HG03139 (cell line): ENCODE results near the gene USB1.
A peak's percentile ranks its signal among the peaks of the same experiment; 100 is the strongest.
"Not testable (repeated sequence)": the region's sequence is repeated elsewhere in the genome, so short reads cannot be mapped to it uniquely, and the experiment has no call there.

ENCODE experiments used
- ATAC-seq: cut with Tn5 transposase; IDR thresholded peaks from one replicate; pipeline ENCODE4 v1.9.1; 2021; ENCODE audit not compliant: unreplicated experiment

The USB1 gene

DNA sequence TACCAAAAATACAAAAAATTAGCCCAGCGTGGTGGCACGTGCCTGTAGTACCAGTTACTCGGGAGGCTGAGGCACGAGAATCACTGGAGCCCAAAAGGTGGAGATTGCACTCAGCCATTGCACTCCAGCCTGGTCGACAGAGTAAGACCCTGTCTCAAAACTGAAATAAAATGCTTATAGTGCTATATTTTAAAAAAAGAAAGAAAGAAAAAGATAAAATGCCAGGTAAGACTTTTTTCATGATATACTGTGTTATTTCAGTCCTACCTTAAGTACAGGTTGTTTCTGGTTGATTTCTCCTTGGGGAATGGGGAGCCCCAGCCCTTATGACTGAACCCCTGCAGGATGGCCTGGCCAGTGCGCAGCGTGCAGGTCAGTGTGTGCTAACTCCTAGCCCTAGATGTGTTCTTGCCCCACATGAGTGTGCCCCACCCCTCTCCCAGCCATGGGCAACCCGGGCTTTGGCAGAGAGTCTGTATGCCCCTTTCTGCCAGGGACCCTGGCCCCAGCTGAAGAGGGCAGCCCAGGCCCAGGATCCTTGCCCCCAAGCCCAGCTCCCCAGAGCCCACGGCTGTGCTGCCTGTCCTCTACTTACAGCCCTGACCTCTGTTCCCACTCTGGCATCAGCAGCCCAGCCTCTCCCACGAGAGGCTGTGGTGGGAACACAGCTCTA lies 31.6 kb upstream of the USB1 start:
- ATAC-seq: no peak

DNA sequence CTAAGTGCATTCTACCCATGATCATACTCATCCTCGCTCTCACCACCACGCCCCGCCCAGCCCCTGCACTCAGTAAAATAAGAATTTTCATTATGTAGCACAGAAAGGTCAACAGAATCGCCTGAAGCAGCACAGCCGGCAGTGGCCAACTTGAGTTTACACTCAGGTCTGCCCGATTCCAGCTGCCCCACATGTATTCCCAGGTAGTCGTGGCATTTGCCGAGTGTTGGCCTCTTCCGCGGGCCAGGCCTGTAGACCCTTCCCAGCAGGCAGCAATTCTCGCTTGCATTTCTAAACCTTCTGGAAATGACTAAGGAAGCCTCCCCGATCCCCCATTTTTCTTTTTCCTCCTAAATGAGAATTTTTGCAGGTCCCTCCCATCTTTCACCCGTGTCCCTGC lies 30.9 kb upstream of the USB1 start:
- ATAC-seq: no peak

DNA sequence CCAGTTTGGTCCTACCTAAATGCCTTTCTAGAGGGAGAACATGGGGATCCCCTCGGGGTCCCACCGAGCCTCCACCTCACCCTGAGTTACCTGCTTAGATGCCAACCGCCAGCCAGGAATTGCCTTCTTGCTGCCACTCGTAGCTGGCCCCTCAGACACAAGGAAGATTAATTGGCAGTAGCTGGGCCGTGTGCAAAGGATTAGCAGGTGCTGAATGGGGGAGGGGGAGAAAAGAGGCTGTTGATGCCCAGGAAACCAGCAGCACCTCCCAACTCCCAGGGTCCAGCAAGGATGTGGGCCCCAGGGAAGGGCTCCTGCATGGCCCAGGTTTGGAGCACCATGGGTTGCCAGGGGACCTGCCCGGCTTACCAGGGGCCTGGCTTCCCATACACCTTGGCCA lies 30.2 kb upstream of the USB1 start, which contains the start of gene CNGB1:
Gene CNGB1, minus strand, starts transcription at position 159 of the 400 bp plus-strand sequence. CDS start 3,842 bp downstream, outside the sequence.
- no peak for ATAC-seq

DNA sequence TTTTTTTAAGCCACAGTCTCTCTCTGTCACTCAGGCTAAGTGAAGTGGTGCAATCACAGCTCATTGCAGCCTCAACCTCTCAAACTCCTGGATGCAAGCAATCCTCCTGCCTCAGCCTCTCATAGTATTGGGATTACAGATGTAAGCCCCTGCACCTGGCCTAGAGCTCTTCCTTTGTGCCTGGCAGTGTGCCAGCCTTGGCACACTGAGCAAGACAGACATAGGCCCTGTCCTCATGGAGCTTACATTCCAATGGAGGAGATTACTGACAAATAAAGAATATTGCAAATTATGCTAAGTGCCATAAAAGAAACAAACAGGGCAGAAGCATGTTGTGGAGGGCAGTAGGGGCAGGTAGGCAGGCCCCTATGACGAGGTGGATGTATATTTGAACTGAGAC lies 29.4 kb upstream of the USB1 start:
- ATAC-seq: no peak

DNA sequence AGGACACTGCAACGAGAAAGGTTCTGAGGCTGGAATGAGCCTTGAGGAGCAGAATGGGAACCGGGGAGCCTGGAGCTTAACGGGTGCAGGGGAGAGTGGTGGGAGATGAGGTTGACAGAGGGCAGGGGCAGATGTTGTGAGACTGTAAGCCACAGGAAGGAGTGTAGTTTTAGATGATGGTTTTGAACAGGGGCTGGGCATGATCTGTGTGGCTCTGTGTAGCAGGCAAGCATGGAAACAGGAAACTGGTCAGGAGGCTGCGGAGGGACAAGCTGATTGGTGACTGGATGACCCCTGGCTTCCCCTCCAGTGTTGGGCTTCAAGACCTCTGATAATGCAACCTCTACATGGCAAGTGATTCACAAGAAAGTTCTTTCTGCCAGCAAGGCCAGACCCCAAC lies 28.9 kb upstream of the USB1 start:
- ATAC-seq: no peak

DNA sequence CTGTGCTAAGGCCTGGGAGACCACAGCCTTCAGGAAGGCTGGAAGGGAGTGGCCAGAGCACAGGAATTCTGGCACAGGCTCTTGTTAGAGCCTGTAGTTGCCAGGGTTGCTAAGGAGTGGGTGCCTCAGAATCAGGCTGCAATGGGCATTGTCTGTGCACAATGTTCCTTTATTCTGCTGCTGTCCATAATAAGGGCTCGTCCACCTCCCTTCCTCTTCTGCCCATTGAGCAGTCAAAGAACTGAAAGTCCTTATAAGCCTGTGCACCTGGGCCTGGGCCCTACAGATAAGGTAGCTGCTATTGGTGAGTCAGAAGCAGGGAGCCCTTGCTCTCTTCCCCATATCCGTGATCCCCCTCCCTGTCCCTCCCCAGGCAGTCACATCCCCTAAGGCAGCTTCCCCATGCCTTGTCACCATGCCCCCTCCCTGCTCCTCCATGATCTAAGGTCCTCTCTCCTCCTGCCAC lies 24.8 kb upstream of the USB1 start:
- no peak for ATAC-seq

DNA sequence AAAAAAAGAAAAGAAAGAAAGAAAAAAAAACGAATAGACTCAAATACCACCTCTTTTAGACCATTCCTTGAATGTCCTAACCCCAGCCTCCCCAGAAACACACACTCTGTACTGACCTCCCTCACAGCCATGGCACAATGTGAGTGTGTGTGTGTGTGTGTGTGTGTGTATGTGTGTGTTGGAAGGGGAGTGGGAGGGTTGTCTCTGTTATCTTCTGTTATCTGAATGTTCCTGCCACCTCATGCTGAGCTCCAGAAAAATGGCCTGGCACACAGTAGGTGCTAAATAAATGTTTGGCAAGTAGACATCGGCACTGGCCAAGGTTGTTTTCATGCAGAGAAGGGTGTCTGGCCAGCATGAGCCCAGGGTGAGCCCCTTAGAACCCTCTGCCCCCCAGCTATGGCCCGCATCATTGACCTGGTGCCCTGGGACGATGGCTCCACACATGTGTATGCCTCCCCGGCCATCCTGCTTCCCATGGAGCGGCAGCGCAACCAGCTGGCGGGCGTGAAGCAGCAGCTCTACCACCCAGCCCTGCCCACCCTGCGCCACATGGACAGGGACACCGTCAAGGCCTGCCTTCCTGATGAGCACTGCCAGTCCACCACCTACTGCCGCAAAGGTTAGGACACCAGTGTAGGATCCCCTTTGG lies 23.7 kb upstream of the USB1 start:
- no peak for ATAC-seq

DNA sequence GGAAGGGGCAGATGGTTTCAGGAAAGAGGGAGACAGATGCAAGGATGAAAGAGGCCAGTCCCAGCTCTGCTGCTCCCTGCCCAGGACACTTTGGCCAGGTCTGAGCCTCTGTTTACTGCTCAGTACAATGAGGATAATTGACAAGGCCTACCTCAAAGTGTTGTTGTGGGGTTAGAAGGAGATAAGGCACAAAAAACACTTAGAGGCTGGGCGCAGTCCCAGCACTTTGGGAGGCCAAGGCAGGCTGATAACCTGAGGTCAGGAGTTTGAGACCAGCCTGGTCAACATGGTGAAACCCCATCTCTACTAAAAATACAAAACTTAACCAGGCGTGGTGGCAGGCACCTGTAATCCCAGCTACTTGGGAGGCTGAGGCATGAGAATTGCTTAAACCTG lies 23.1 kb upstream of the USB1 start:
- not testable (repeated sequence) for ATAC-seq

DNA sequence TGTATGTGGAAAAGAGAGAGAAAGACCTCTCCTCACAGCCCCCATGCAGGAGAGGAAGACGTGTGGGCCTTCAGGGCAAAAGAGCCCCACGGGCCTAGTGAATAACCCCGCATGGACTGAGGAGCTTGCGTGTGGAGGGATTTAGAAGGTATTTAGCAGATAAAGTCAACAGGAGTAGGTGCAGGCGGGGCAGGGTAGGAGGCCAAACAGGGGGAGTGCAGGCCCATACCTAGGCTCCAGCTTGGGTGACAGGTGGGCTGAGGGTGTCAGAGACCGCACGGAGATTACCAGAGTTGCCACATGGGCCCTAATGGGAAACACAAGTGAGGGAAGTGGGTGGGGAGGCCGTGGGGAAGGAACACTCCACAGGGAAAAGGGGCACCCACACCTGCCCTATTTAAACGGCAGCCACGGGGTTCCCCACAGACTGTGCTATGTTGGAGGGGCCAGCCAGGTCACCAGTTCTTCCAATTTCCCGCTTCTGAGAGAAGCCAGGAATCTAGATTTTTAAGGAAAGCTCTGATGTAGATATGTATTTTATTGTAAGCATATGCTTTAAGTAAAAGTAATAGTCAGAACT lies 22.1 kb upstream of the USB1 start:
- no peak for ATAC-seq

DNA sequence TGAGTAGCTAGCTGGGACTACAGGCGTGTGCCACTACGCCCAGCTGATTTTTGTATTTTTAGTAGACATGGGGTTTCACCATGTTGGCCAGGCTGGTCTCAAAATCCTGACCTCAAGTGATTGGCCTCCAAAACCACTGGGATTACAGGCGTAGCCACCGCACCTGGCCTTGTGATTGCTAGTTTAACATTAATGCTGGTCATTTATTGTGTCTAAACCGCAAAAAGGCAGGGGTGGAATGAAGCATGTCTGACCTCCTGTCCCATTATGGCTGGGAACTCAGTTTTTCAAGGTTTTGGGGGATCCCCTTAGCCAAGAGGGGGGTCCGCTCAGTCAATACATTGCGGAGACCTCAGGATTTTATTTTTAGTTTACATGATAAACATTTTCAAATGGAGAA lies 19.6 kb upstream of the USB1 start:
- no peak for ATAC-seq

DNA sequence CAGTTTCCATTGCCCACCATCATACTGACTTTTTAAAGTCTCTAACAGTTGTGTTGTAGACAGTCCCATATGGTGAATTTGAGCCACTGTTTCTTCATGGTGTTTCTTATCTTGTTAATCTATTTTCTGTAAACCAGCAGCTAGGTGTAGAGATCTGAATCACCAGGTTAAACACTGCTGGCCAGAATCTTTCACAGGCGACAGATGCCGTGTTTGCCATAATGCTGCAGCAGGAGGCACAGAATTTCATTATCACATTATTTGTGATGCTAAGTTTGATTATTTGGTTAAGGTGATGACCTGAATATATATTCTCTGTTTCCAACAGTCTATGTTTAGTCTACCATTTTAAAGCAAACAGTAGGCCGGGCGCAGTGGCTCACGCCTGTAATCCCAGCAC lies 18.8 kb upstream of the USB1 start:
- no peak for ATAC-seq

DNA sequence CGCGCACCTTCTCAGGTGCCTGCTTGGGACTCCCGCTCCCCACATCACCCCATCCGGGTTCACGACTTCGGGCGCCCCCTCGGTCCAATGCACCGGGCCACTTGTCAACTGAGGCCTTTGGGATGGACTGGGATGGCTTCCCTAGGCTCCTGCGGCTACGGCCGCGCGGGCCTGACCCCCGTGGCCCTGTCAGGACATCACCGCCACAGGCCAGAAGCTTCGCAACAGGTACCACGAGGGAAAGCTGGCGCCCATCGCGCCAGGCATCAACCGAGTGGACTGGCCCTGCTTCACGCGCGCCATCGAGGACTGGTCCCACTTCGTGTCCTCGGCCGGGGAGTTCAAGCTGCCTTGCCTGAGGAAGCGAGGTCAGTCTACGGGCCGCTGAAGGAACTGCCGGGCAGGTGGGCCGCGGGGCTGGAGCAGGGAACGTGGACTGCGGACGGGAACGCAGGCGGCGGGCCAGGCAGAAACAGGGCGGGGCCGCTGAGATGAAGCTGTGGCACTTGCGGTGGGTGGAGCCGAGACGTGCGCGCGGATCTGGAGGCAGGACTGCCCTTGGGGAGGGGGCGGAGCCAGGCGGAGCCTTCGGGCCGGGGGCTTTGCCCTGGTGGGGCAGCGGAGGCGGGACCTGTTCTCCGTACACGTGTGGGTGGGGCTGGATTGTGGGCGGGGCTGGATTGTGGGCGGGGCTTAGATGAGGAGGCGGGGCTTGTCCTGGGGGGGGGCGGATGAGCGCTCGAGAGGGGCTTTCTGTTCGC lies 16.6 kb upstream of the USB1 start:
- ATAC-seq: peak; percentile 79

DNA sequence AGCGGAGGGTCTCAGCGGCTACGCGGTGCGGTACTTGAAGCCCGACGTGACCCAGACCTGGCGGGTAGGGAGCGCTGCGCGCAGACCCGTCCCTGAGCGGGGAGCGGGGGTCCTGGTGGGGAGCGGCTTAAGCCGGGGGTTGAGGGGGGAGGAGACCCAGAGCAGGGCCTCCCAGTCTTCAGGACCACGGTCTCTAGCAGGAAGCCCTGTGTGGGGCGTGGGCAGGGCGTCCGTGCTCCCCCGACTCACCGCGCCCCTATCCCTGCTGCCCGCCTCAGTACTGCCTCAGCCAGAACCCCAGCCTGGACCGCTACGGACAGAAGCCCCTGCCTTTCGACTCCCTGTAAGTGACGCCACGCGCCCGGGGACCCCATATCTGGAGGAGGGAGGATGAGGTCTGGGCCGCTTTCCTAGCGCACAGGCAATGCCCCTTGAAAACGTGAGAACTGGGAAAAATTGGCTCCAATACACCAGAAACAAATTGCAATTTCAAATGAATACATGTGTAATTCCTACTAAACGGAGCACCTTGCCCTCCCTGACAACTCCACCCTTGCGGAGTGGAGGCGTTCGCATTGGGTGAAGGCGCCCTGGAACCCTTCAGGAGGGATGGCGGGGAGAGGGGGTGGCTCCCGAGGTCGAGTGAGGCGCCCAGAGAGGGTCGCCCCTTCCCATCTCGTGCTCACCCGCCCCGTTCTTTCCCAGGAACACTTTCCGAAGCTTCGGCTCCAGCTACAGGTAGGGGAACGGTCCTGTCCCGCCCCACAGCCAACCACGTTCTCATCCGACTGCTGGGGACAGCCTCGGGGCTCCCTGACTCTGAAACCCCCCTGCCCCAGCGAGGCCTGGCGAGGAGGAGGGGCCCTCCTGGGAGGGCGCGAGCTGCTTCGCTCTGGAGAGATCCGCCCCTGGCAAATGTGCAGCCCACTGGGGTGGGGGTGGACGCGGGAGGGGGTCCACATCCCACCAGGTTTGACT lies 15.7 kb upstream of the USB1 start:
- no peak for ATAC-seq

DNA sequence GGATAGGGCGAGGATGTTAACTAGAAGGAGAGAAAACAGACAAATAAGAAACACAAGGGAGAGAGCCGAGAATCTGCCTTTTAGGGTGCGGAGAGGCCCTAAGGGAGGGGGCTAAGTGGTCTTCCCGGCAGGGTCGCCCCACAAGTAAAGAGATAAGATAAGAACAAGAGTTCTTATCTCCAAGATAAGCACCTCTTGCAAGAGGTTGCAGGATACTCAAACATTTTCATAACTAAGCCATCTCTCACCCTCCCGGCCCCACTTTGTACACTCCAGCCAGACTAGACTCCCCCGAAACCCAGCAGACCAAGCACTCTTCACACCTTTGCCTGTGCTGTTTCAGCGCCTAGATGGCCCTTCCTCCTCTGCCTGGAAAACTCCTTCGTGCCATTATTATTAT lies 15.0 kb upstream of the USB1 start:
- ATAC-seq: no peak

DNA sequence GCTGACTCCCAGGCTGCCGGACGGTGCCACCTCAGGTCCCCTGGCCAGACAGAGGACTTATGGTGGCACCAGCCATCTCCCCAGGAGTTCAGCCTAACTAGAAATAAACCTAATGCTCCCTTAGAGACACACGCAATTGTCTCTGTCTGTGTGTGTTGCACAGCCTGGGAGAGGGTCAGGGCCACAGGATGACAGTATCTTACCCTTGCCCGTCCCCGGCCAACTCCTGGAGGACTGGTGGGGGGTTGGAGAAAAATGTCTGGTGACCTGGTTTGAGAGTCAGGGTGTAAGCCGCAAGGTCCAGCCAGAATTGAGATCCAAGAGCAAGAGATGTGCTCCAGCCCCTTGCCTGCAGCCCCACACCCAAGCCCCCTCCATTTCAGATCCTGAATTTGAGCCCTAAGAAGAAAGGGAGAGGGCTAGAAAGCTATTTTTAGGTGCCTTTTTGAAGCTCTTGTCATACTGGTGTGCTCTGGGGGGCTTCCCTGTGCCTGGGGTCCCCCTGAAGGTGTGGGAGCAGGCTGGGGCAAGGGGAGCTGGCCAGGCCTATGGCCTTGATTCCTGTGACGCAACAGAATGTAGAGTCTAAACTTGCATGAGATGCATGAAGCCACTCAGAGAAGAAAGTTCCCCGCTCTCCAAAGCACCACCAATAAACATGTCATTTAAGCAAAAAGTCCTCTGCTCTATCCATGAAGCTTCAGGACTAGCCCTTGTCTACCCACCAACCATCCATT lies 13.6 kb upstream of the USB1 start:
- ATAC-seq: no peak

DNA sequence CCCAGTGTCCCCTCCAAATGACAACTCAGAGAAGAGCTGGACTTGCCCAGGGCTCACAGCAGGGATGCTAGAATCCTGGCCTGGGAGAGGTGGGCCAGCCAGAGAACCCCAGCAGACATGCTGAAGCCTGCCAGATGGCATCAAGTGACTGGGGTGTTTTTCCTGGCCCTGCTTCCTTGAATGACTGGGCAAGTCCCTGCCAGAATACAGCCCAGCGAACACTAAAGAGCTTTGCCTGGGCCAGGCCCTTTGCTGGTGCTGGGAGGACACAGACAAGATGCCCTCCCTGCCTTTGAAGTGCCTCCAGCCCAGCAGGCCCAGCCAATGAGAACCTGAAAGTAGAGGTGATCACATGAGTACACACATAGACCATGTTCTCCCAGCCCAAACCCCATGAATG lies 12.3 kb upstream of the USB1 start:
- ATAC-seq: no peak

DNA sequence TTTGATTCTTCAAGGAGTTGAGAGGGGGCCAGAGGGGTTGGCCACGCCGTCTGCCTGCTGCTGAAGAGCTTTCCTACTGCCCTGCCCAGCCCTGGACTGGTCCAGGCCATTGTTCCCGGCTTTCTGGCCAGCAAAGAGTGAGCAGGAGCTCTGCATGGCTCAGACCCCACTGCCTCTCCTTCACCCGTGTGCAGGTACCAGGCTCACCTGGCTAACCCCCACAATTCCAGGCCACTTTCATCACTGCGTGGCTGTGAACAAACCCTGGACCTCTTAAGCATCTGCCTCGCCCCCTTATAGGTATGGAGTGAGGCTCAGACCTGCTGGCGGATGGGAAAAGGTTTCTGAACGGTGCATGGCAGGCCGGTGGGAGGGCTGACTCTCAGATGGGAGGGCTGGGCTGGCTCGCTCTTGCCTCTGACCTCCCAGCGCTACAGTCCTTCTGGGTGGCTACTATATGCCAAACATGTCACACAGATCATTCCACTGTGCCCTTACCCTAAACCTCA lies 9.6 kb upstream of the USB1 start:
- no peak for ATAC-seq

DNA sequence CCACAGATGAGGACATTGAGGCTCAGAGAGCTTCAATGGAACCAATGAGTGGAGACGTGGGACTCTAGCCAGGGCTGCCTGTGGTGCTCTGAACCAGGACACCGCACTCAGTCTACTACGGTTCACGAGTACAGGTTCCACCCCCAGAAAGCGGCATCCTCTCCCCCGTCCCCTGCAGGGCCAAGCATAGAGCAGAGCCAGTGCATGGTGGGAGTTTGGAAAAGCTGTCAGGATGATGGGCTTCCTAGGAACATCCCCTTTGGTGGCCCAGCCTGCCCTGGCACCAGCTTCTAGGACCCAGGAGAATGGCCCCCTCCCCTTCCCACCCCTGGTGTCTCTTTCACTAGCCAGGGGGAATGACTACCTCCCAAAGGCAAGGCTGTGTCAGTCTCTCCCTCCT lies 9.1 kb upstream of the USB1 start:
- no peak for ATAC-seq

DNA sequence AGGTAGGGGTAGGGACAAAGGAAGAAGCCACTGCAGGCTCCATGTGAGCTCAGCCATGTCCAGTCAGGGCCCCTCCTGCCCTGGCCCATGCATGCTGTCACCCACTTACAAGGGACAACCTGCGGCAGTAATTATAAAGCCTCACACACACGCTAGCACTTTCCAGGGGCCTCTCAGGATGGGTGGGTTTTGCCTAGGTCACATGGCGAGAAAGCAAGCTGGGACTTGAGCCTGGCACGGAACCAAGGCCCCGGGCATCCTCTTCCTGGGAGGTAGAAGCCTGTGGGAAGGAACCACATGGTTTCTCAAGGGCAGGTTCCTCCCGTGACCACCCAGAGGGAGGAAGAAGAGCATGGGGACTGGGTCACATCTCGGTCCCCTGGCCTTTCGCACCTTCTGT lies 7.8 kb upstream of the USB1 start:
- ATAC-seq: no peak

DNA sequence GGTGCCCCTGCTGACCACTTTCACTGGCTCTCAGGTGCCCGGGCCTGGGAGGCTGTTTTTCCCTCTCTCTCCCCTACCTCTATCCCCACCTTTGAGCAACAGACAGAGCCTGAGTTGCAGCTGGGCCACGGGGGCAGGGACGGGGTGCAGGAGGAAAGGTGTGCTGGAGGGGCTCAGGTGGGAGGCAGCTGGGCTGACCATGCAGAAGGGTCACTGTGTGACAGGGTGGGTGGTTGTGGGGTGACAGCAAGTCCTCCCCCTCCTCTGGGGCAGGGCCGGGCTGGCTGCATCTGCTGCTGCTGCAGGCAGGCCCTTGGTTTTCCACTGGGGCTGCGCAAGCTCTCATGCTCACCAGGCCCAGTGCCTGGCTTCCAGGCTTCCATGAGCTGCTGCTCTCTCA lies 7.3 kb upstream of the USB1 start:
- ATAC-seq: no peak
